GM19463 (cell line): ENCODE results near the gene ATG7.

ENCODE experiments used
- ATAC-seq: cut with Tn5 transposase; IDR thresholded peaks from one replicate; pipeline ENCODE4 v1.9.1; 2021; ENCODE audit warnings: mild to moderate bottlenecking, moderate library complexity; ENCODE audit not compliant: unreplicated experiment

The ATG7 gene

DNA sequence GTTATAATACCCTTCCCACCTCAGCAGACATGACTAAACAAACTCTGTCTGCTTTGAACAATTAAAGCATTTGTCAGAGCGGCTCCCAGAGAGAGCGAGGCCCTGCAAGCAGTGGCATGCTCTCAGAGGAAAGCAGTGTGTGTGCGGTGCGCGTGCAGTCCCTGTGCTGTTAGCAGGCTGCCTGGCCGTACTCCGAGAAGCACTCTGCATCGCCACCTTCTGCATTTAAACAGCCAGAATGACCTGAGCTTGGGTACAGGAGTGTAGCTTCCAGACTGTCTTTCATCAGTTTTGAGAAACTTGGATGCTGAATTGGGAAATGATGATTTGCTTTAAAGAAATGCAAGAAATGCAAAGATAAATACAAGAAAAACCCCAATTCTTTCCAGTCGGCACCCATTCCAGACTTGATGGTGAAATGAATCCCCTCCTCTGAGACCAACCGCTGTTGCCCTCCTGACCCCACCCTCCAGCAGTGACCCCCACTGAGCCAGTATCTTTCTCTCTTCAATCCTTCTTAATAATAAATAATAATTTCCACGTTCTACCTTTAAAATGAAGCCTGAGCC, 258.0 kb downstream of the ATG7 start:
- no peak for ATAC-seq

DNA sequence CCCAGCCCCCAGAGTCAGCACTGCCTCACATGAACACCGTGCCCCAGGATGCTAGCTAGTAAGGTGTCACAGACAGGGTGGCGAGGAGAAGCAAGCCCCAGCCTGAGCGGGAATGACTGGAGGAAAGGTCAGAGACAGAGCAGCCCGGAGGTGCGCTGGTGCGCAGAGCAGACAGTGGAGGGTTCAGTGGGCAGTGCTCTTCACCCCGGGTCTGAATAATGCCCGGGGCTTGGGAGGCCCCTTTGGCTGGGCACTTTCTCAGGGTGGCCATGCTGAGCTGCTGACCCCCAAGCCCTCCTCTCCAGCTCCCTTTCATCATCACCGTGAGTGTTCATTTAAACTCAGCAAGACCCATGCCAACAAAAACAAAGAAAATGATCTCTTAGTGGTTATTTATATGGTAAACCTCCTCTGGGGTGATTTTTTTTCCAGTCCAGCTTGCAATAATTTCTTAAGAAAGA, 260.8 kb downstream of the ATG7 start:
- ATAC-seq: no peak

DNA sequence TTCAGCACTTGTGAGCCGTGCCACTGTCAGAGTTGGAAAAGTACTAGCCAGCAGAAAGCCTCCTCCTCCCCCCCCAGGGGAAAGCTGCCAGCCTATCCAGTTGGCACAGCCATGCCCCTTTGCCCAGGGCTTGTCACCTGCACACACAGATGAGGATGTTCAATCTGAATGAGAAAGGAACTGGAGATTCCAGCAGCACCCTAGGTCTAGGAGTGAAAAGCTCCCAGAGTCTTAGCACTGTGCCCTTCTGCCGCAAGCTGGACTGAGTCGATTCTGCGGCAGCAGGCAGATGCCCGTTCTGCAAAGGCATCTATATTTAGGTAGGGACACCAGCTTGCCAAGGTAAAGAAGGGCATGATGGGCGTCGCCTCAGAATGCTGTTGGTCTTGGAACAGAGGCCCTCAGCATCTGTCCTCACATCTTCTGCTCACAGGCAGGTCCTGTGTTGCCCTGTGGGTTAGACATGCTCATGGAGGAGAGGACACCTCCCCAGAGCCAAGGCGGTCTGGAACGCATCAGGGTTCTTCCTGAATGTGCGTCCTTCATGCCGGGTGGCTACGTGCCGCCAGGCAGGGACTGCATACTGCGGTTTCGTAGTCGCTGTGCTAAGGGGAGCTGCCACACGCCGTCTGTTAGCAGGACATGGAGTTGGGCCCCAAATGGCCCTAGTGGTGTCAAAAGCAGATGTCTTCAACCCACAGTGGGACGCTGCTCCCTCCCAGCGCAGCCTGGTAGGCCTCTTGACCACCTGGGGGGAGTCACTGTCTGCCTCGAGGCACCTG, 262.0 kb downstream of the ATG7 start:
- ATAC-seq: no peak

DNA sequence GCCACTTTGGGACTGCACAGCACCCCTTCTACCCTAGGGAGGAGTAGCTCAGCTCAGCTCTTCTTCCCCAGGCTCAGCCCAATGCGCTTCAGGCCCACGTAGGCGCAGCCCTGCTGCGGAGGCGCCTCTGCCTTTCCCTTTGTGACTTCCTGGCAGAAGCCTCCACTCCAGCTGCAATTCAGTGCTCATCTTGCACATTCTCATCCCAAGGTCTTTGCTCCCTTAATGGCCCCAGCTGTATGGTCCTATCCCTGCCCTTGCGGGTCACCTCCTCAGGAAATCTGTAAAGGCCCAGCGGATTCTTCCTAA, 262.6 kb downstream of the ATG7 start:
- ATAC-seq: no peak

DNA sequence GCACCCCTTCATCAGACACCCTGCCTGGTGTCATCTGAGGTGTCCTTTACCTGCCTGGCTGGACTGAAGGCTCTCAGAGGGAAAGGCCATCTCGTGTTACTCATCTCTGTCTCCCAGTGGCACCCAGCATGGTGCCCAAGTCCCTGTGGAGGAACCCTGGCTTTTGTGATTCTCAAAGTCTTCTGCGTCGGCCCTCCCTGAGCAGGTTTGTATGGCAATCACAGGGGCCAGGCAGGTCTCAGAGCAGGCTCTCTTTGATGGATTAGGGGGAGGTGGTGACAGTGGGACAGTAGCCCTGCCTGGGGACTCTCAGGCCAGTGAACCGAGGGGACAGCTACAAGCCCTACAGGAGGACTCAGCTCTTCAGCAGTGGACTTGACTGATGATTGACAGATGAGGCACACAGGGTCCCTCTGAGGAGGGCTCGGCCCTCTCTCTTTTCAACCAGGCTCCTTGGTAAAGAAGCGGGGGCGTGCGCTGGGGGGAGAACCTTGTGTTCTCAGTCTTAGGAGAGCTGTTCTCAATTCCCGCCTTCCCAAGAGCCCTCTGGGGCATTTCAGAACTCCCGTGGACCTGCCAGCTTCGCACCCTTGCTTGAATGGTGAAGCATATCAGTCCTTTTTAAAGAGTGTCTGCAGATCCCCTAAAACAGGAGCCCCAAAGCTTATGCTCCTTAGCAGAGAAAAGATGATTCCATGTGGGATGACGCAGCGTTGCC, 263.2 kb downstream of the ATG7 start:
- no peak for ATAC-seq

DNA sequence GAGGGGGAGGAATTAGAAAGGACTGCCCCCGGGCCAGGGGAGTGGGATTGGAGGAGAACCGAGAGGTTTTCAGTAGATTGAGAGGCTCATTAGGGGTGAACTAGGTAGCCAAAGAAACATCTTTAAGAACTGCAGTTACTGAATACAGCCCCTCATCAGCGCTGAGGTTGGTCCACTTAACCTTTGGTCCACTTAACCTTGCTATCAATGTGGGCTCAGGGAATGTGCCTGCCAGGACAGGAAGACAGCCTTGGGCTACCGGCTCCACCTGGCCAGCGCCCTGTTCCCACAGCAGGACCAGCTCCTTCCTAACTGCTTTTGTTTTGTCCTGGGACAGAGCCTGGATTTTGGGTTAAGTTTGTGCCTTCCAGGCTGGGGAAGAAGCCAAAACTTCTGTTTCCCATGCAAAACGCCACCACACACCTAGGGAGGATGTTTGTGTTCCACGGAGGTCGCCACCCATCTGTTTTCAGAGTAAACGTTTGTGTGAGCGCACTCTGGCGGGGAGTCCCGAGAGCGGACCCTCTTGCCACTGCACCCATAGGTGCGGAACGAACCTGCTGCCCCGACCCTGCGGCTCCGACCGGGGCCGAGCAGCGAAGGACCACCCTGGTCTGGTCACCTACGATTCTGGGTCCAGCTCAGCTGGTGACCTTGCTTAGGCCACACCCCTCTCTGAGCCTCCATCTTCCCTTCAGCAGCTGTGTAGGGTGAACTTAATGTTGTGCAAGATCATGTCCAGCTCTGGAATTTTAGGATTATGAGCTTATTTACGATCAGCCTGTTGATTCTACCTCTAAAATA, 264.1 kb downstream of the ATG7 start:
- ATAC-seq: no peak

DNA sequence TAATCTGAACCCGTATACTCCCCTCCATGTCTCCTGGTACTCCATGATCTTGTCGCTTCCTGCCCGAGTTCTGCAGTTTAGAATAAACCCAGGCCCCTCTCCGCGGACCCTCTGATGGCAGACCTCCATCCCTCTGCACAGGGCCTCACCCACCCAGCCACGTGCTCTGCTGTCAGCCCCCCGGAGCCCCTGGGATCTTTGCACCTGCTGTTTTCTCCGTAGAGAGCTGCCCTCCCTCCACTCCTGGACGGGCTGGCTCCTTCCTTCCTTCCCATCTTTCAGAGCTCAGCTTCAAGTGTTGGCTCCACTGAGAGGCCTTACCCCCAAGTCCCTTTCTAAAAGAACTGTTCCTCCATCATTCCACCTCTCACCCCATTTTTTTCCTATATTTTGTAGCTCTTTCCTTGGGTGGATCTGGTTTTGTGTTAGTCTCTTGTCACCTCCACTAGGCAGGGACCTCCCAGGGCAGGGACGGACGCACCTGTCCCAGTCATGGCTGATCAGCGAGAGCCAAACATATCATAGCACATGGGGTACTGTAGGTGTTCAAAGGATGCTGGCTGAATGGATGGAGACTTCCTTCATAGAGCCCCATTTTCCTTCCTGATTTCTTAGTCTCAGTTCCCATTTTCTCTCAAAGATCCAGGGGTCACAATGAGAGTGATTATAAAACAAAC, 264.9 kb downstream of the ATG7 start:
- ATAC-seq: no peak

DNA sequence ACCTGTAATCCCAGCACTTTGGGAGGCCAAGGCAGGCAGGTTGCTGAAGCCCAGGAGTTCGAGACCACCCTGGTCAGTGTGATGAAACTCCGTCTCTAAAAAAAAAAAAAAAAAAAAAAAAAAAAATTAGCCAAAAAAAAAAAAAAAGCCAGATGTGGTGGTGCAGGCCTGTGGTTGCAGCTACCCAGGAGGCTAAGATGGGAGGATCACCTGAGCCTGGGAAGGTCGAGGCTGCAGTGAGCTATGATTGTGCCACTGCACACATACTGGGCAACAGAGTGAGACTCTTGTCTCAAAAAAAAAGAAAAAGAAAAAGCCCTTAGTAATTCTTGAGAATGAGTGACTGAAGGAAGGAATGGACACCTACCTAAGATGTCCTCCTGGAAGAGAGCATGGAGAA, 266.4 kb downstream of the ATG7 start:
- no peak for ATAC-seq

DNA sequence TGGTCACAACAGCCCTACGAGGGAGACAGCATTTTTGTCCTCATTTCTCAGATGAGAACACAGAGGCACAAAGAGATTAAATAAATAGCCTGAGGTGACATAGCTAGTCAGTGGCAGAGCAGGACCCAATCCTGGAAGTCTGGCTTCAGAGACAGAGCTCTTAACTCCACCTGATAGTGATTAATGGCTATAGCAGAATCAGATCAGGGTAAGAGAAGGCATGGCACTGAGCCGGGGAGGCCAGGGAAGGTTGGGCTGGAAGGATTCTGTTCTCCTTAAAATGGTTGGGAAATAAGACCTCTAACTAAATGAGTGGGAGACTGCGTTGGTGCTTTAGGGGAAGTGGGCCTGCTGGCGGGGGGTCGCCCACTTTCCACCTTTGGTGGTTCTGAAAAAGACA, 267.0 kb downstream of the ATG7 start:
- no peak for ATAC-seq

DNA sequence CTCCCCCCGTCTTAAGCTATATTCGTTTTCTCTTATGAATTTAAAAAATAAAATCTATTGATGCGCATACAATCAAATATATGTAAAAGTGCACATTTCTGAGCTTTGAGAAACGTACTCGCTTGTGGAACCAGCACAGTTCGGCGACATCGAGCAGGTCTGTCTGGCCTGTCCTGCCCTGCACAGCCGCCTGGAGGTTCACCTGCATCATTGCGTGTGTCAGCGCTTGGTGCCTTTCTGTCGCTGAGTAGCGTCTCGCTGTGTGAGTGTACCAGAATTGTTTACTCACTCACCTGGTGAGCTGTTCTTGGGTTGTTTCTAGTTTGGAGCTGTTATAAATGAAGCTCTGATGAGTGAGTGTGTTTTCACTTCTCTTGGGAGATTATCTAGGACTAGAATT, 267.5 kb downstream of the ATG7 start:
- no peak for ATAC-seq

DNA sequence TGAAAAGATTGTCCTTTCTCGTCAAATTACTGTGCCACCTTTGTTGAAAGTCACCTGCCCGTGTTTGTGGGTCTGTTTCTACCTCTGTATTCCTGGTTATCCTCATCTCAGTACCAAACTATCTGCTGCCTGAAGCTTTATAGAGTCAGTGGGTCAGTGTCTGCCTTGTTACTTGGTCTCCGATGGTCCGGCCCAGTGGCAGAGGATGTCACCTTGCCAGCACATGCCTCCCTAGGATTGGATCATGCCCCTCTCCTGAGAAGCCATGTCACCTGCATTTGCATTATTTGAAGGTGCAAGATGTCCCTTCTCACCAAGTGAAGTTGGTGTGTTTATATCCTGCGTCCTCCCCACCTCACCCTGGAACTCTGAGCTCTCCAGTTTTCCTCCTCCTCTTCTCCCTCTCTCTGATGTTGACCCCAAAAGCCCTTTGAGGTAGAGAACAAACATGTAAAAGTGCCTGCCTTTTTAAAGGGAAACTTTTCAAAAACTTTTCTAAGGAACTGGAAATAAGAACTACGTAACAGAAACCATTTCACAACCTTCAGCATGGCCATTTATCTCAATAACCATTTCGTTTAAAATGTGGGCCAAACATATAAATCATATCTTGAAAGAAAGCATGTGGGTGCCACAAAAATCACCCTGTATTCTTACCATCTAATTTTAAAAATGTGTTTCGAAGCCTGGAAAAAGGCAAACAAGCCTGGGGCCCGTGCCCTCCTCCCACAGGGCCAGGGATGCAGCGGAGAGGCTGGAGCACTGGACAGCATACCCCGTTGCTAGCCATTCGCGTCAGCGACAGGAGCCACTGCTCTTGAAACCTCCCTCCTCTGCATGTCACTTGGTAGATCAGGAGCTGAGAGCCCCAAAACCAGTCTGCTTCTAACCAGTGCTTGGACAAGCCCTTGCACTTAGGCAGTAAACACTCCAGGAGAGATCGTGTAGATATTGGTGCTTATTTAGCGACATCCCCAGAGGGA, 269.4 kb downstream of the ATG7 start:
- ATAC-seq: no peak

DNA sequence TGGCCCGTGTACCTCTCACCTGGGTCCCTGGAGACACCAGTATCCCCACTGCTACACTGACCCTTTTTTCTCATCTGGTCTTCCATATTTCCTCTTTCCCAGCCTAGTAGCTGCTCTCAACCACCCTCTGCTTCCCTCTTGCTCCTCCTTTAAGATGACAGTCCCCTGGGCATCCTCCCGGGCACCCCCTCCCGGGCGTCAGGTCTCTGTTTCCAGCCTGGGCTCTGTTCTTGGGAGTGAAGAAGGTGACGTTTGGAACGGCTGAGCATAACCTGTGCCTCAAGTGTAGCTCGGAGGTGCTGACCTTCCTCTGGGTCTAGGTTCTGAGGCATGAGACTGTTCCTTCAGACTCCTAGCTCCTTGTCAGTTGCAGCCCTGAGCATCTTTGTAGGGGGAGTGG, 270.4 kb downstream of the ATG7 start:
- ATAC-seq: no peak

DNA sequence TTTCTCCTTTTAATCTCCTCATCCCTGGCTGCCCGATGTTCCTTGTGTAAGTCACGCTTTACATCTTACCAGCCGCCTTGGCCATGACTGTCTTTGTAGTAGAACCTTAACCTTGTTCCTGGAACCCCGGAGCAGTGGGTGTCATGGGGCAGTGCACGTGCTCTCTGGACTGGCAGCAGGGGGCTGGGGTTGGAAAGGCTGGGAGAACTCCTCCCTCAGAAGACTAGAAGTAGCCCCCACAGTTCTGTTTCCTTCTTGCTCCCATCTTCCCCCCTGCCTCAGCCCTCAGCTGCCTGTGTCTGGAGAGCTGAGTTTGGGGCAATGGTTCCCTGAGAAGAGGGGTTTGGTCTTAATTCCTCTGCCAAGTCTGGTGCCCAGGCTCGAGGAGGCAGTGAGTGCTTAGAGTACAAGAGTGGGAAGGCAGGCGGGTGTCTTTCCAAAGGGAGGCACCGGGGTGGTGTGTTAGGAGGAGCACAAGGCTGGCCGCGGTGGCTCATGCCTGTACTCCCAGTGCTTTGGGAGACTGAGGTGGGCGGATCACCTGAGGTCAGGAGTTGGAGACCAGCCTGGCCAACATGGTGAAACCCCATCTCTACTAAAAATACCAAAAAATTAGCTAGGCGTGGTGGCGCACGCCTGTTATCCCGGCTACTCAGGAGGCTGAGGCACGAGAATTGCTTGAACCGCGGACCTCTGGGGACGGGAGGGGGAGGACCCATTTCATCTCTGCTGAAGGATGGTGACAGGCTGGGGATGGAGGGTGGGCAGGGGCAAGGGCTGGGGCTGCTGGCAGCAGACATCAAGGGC, 271.1 kb downstream of the ATG7 start:
- ATAC-seq: no peak

DNA sequence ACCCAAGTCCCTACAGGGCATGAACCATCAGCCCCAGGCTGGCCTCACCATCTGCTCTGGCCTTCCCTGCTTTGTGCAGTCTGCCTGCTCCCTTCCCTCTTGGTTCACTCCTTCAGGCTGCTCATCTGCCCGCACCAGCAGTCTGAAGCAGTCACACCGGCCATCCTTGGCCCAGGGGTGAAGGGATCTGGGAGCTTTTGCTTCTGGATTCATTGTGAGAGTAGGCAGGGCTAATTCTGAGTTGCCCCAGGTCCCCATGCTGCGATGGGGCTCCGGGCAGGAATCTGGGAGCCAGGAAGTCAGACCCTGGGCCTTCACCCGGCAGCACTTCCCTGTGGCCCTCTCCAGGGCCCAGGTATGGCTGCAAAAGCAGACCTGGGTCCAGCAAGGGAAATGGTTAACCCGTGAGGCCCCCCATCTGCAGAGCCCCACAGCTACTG, 271.8 kb downstream of the ATG7 start:
- ATAC-seq: no peak

DNA sequence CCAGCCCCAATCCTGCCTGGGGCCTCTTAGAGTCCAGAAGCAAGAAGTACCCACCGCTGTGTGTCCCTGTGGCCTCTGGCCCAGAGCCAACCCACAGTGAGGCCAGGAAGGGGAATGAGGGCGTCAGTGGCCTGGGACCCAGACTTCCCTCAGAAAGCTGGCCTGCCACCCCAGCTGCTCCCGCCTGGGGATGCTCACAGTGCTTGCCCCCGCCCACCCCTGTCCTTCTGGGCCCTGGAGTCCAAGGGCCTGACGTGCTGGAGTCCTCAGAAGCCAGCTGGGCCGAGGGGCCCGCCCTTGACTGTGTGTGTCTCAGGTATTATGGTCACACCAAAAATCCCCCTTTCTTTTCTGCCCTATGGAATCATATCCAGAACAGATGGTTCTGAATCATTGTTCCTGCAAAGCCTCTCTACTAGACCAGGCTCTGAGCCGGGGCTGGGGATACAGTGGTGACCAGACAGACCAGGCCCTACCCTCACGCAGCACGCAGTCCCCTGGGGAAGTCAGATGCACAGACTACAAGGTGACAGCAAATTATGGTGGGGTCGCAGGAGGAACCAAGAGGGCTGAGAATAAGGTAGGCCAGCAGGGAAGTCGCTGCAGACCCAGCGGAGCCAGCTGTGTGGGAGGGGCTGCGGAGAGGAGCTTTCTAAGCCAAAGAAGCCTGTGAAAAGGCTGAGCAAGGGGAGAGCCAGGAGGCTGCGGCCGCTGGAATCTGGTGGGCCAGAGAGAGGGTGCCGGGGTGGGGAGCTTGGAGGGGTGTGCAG, 272.4 kb downstream of the ATG7 start:
- ATAC-seq: no peak

DNA sequence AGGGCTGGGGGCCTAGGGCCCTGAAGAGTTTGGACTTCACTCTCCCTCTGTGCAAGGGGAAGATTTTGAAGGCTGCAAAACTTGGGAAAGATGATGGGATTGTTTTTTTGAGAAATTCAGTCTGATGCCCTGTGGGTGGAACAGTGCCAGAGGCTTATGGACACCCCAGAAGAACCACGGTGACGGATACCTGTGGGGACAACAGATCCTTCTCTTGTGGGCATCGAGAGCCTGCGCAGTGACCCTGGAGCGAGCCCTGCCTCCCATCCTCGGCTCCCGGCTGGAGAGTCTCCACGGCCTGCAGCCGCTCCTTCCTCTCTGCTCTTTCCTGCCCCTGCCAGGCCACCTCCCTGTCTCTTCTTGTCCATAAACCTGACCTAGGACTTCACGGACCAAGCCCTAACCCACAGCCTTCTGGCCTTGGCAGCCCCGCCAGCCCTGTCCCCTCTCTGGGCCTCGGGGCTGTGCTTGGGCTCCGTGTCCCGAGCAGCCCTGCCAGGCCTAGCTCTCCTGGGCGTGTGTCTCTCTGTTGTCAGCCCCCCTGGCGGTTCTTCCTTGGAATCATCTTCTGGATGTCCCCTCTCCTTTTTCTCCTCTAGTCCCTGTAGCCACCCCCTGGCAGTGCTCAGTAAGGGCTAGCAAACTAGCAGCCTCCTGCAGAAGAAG, 273.1 kb downstream of the ATG7 start:
- no peak for ATAC-seq

DNA sequence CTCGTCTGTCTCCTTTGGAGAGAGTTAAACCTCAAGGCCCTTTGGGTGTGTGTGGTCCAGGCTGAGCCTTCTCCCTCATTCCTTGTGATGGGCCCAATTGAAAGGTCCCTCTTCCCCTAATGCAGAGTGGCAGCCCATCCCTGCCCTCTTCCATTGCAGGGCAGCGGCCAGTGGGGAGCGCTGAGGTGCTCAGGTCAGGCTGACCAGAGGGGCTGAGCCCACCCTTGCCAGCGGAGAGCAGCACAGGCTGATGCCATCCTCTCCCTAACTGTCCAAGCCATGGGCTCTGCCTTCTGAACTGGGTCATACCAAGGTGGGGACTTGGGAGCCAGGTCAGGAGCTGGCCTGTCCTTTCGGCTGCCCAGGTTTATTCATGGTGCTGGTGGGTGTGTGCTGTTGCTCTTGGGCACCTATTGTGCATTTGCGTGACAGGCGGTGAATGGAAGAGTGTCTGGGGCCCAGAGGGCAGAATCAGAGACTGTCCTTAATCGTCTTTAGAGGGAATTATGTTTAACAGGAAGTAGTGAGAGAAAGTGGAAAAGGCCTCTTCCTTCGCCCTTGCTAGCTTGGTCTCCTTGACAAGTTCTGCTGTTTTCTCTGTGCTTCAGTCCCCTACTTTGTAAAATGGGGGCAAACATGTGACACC, 274.6 kb downstream of the ATG7 start:
- ATAC-seq: no peak
